Measurements from ENCODE around the gene XPO5. TPM values are rescaled to one million over a fixed set of nuclear protein-coding genes. Genes with fewer than 3 reads are reported as not detected.

The XPO5 gene
- total RNA-seq: 33.5 TPM

DNA sequence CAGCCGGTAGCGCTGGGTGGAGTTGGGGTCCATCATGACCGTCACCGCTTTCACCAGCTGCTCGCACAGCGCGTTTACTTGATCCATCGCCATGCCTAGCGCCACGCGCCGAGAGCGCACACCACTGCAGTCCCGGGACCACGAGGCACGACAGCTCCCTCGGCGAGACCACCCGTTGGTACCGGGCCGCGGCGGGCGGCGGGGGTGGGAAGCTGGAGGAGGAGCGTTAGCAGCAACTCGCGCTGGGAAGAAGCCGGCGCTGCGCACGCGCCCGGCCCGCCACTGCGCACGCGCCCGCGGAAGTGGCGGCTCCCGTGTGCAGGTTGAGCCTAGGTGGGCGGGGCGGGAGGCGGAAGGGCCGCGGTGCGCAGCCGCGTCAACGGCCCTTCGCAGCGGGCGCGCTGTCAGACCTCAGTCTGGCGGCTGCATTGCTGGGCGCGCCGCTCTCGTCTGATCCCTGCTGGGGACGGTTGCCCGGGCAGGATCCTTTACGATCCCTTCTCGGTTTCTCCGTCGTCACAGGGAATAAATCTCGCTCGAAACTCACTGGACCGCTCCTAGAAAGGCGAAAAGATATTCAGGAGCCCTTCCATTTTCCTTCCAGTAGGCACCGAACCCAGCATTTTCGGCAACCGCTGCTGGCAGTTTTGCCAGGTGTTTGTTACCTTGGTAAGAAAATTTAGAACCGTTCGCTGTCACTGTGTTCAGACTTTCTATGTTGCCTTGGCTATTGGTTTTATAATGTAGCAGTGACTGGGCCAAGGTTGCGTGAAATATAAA, at the start of gene XPO5, which contains the start of gene POLH:
XPO5 (minus strand) TSS at position 267 of the 780 bp plus-strand sequence; CDS start at position 93, 174 bp downstream.
POLH (plus strand) TSS at position 414 of the 780 bp plus-strand sequence. CDS start 6,135 bp downstream, outside the sequence.
- intact Hi-C loops (cut with DNase I): no loop called here
- DNase-seq (ENCODE audit: low spot score): peak; percentile 93

DNA sequence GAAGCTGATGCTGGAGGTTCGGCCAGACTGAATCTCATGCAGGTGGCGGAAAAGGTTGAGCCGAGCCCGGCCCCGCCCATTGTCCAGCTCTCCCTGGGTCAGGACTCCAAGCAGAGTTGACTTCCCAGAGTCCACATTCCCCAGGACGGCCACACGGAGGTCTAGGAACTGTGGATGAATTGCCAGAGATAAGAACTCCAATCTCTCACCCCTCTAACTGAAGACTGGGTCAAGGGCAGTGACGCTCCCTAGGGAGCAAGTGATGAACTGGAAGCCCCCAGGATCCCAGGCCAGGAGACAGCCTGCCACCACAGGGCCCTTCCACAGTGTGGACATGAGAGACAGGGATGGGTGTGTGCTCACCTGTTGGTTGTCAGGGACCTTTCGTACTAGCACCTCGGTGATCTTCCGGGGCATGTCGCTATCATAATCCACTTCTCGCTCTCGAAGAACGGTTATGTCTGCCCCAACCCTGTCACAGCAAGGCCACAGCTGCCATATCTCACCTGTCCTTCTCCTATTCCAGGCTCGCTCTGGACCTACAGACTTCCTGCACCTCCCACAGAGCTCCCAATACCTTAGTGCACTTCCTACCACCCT, 49.7 kb upstream of the XPO5 start:
- ATAC-seq (no peak), DNase-seq (ENCODE audit: low spot score) (no peak)
- intact Hi-C loops (cut with DNase I): no loop called here

More for the DNA sequence above, at the start of gene XPO5, which contains the start of gene POLH:
- peak; percentile 99 for ATAC-seq

DNA sequence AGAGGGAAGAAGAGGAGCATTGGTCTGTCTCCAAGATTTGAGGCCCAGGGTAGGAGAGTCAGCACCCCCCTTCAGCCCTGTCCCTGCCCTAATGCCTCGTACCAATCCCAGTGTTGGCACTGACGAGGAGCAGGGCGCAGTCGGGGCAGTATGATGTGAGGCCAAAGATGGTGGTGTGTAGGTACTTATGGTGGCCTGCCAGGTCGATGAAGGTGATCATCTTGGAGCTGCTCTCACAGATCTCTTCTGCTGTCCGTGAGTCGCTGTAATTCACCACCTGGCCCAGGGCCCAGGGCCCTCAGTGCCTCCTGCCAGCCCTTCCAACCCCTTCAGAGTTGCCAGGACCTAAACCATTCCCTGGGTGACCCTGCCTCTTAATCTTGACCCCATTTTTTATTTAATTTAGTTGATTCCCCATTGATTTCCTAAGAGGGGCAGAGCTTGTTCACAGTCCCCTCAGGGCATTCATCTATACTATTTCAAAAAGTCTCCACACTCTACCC, 49.0 kb upstream of the XPO5 start:
- ATAC-seq (no peak), DNase-seq (ENCODE audit: low spot score) (no peak)
- intact Hi-C loops (cut with DNase I): no loop called here

DNA sequence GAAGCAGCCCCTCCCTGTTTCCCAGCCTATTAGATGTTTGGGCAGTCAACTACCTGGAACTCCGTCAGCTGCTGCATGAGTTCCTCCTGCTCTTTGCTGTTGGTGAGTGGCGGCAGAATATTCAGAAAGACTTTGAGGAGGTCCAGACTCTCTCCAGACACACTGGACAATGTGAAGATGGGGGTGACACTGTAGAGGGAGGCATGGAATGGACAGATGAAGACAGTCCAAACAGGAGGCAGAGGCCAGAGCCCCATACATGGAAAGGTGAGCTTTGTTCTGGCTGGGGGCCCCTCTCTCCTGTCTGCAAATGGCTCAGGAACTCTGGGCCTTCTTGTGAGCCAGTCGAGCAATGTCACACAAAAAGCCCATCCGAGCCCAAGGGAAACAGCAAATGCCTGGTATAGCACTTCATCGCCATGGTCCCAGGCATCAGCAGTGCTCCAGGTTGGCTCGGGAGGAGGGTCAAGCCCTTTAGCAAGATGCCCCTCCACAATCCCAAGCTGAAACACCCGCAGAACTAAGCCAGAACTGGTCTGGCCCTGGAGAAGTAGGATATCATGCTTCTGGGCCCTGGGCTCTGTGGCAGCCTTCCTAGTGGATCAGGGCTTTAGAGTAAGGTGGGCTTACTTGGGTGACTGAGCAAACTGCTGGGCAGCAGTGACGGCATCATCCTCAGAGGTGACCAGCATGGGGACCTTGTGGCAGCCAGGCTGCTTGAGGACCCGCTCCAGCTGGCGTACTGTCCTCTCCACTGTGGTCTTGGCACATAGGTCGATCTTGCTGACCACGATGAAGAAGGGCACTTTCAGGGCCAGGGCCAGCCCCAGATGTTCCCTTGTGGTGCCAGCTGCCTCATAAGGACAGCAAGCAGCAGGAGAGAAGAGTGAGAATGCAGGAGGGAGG, 48.3 kb upstream of the XPO5 start:
- intact Hi-C loops (cut with DNase I): no loop called here
- ATAC-seq: no peak
- no peak for DNase-seq (ENCODE audit: low spot score)

DNA sequence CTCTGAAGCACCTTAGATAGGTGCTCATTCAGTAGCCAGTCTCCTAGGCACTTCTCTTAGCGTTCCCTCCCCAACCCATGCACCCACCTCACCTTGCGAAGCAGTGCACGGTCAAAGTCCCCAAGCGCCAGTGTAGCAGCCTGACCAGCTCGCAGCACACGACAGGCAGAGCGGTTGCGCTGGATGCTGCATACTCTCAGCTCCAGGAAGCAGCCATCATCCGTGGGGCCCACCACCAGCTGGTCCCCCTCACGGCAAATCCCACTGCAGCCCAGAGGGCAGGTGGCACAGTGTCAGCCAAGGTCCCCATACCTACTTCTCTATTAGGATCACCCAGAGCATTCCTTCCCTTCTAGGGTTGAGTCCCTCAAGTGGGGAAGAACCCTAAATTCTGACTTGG, 46.7 kb upstream of the XPO5 start:
- no peak for DNase-seq (ENCODE audit: low spot score)
- no peak for ATAC-seq
- intact Hi-C loops (cut with DNase I): no loop called here

DNA sequence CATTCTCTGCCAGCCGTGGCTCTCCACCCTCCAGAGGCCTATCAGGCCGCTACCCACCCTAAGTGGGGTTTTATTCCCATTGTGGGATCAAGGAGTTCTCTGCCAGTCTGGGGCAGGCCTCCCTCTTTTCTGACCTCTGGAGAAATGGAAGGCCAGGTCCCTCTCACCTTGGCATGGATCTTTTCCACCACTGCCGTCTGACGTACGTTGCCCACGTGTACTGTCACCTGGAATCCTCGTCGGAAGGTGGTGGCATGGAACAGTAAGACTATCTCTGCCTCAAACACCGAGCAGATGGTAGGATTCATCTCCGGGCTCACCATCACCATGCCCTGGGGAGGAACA, 46.0 kb upstream of the XPO5 start:
- no peak for DNase-seq (ENCODE audit: low spot score)
- no peak for ATAC-seq
- intact Hi-C loops (cut with DNase I): no loop called here

DNA sequence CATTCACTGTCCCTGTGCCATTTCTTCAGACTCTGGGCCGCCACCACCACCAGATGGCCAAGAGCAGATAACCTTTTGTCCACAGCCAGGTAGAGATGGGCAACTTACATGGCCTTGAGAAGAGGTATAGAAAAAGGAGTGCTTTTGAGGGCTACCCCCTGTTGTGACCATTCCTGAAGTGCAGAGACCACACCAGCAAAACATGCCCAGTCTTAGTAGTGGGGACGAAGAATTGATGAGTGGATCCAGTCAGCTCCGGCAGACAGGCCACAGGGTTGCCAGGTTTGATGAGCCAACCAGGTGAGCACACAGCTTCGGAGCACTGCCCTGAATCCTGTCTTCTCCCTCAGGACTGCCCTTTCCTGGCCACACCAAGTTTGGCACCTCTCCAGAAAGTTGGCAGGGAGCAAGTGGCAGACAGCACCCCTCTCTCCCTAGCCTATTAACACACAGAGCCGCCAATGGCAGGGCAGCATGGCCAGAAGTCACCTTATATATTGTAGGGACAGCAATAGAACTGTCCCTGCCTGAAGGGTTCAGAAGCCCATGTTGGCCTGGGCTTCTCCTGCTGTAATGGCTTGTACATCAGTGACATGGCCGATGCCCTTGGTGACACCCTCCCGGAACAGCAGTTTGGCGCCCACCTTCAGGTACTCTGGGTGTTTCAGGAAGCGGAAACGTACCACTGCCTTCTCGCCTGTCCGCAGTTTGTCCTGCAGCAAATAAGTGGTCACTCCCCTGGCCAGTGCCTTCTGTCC, 45.4 kb upstream of the XPO5 start:
- ATAC-seq (no peak), DNase-seq (ENCODE audit: low spot score) (no peak)
- intact Hi-C loops (cut with DNase I): no loop called here

DNA sequence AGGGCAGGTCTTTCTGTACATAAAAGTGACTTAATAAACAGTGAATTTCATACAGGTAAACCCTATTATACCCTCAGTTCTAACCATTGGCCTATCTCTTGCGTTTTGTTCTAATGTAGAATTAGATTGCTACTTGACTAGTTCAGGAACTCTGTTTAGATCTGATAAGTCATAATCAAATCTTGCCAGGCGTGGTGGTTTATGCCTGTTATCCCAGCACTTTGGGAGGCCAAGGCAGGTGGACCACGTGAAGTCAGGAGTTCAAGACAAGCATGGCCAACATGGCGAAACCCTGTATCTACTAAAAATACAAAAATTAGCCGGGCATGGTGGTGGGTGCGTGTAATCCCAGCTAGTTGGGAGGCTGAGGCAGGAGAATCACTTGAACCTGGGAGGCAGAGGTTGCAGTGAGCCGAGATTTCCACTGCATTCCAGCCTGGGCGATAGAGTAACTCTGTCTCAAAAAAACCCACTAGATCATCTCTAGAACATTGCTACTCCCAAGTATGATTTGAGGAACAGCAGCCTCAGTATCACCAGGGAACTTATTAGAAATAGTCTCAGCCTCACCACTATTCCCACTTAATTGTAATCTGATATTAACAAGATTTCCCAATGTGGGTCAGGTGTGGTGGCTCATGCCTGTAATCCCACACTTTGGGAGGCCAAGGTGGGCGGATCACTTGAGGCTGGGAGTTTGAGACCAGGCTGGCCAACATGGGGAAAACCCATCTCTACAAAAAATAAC, 41.1 kb upstream of the XPO5 start:
- intact Hi-C loops (cut with DNase I): no loop called here
- no peak for ATAC-seq
- no peak for DNase-seq (ENCODE audit: low spot score)

DNA sequence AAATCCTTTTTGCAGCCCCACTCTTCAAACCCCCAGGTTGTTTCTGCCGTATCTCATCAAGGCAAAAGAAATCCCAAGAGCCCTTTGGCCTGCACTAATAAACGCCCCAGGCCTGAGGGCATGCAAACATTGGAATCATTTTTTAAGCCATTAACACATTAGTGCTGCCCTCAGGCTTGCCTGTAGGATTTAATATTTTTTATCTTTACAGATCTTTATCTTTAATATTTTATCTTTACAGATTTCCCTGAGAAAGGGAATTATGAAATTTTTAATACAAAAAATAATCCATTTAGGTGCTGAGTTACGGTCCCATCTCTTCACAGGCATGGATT, 38.5 kb upstream of the XPO5 start:
- intact Hi-C loops (cut with DNase I): no loop called here
- DNase-seq (ENCODE audit: low spot score): no peak
- ATAC-seq: no peak

DNA sequence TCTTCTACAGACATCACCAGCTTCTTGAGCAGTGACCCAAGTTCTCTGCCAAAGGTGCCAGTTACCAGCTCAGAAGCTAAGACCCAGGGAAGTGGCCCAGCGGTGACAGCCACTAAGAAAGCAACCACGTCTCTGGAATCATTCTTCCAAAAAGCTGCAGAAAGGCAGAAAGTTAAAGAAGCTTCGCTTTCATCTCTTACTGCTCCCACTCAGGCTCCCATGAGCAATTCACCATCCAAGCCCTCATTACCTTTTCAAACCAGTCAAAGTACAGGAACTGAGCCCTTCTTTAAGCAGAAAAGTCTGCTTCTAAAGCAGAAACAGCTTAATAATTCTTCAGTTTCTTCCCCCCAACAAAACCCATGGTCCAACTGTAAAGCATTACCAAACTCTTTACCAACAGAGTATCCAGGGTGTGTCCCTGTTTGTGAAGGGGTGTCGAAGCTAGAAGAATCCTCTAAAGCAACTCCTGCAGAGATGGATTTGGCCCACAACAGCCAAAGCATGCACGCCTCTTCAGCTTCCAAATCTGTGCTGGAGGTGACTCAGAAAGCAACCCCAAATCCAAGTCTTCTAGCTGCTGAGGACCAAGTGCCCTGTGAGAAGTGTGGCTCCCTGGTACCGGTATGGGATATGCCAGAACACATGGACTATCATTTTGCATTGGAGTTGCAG, 38.0 kb upstream of the XPO5 start:
- no peak for ATAC-seq
- no peak for DNase-seq (ENCODE audit: low spot score)
- intact Hi-C loops (cut with DNase I): no loop called here

DNA sequence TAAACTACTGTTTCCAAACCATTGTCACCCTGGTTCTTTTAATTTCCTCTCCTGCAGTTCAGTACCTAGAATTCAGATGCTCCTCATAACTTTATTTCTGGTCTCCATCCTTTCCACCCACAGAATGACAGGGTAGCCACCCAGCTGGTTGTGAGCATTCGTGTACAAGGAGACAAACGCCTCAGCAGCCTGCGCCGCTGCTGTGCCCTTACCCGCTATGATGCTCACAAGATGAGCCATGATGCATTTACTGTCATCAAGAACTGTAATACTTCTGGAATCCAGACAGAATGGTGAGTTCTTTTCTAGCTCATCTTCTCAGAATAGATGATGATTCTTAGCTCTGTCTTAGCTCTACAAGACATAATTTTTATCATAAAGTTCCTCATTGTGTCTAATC, 34.6 kb upstream of the XPO5 start:
- intact Hi-C loops (cut with DNase I): no loop called here
- no peak for ATAC-seq
- no peak for DNase-seq (ENCODE audit: low spot score)

DNA sequence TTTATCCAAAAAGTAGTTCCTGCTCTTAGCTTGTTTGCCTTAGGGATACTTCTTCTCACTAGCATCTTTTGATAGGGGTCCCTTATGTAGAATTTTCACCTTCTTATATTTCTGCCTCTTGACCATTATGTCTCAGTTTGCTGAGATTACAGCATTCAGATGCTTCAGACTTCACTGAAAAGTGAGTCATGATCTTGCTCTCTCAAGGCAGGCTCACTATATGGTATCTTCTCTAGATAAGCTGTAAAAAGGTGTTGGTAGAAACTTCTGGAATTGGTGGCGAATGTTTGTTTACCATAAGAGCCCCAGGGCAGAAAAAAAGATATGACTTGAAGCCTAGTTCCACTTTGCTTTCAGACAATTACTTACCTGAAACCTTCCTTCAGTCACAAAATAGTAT, 33.6 kb upstream of the XPO5 start:
- DNase-seq (ENCODE audit: low spot score) (no peak), ATAC-seq (no peak)
- intact Hi-C loops (cut with DNase I): no loop called here

DNA sequence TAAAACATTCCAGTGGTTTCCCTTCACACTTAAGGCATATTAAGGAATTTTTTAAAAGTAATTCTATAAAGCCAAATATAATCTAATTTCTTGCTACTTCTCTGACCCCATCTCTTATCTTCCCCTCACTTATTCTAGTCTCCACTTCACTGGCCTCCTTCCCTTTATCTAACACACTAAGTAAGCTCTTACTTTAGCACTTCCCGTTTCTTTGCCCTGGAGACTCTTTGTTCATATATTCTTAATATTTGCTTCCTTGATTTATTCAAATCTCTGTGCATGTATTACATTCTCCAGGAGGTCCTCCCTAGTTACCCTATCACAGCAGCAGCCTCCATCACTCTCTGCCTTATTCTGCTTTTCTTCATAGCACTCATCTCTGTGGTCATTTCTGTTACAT, 33.0 kb upstream of the XPO5 start:
- intact Hi-C loops (cut with DNase I): no loop called here
- ATAC-seq (no peak), DNase-seq (ENCODE audit: low spot score) (no peak)

DNA sequence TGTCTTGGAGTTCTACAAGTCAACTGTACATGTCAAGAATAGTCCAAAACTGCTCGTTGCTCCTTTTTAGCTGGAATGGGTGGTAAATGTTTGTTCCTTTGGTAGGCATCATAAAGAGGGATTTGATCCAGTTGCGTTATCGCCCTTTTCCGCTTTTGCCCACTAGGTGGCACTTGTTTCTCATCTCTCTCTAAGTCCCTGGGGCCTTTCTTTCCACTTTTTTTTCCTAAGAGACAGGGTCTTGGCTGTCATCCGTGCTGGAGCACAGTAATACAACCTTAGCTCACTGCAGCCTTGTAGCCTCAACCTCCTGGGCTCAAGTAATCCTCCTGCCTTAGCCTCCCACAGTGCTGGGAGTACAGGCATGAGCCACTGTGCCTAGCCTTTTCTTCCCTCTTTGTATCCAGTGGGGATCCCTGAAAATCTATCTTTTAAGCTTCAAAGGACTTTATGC, 32.5 kb upstream of the XPO5 start:
- DNase-seq (ENCODE audit: low spot score) (peak; percentile 76), ATAC-seq (peak; percentile 66)
- intact Hi-C loops (cut with DNase I): no loop called here

DNA sequence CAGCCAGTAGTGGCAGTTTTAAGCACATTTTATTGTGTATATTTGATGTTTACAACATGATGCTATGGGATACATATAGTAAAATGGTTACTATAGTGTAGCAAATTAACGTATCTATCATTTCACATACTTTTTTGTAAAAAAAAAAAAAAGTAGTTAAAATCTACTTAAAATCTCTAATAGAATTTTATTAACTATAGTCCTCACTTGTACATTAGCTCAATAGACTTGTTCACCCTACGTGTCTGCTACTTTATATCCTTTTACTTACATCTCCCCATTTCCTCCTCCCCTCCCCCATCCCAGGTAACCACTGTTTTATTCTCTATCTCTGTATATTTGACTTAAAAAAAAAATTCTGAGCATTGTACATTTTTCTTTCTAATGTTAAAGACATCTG, 30.2 kb upstream of the XPO5 start:
- intact Hi-C loops (cut with DNase I): no loop called here
- DNase-seq (ENCODE audit: low spot score): no peak
- ATAC-seq: no peak

DNA sequence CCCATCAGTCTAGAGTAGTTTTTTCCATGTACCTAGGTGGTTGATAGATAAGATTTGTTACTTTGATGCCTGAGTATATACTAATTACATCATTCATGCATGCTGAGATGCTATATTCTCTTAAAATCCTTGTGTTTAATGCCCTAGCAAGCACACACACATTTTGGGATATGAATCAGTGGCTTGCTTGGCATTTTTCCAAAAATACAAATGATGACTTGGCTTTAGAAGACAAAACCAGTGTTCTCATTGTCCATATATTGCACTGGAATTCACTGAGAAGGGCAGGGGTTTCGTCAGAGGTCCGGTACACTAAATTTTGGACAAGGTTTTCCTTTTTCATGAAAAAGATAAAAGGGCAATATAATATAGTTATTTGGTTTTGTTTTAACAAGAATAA, 28.3 kb upstream of the XPO5 start:
- intact Hi-C loops (cut with DNase I): no loop called here
- ATAC-seq: no peak
- no peak for DNase-seq (ENCODE audit: low spot score)

DNA sequence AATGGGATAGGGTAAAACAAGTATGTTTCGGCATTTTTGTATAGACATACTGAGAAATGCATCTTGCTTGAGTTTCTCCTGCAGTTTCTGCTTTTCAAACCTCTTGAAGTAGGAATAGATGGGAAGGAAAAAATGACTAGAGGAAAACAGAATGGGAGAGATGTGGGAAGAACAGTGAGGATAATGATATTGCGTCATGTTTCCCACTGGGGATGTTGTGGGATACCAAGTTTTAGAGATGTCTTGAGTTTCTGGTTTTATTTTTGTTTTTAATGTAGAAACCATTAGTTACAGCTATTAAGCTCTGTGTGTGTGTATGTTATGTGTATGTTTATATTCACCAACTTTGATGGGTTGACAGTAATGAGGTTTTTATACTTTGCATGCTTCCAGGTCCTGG, 24.8 kb upstream of the XPO5 start:
- intact Hi-C loops (cut with DNase I): no loop called here
- ATAC-seq (no peak), DNase-seq (ENCODE audit: low spot score) (no peak)

DNA sequence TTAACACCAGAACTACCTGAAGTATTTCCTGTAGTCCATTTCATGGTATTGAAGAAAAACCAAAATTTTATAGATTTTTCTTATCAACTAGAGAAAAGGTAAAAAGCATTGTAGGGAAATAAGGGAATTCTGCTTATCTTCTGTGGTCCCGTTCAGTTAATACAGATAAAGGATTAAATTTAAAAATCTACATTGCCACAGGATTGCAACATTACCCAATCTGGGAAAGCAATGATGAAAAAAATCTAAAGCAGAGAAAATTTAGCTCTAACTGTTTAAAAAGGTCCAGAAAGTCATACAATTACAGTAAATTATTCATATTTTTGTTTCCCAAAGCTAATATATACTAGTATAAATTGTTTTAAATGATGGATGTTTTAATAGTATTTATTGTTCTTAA, 18.1 kb upstream of the XPO5 start:
- intact Hi-C loops (cut with DNase I): no loop called here
- DNase-seq (ENCODE audit: low spot score): no peak
- ATAC-seq: no peak
